HG02884 (cell line): ENCODE results near the gene MRAP2.
"Not testable (repeated sequence)": the region's sequence is repeated elsewhere in the genome, so short reads cannot be mapped to it uniquely, and the experiment has no call there.

Experiments
- ATAC-seq: cut with Tn5 transposase; IDR thresholded peaks from one replicate; pipeline ENCODE4 v1.9.1; 2021; ENCODE audit warnings: mild to moderate bottlenecking, moderate library complexity; ENCODE audit not compliant: unreplicated experiment

MRAP2 gene

DNA sequence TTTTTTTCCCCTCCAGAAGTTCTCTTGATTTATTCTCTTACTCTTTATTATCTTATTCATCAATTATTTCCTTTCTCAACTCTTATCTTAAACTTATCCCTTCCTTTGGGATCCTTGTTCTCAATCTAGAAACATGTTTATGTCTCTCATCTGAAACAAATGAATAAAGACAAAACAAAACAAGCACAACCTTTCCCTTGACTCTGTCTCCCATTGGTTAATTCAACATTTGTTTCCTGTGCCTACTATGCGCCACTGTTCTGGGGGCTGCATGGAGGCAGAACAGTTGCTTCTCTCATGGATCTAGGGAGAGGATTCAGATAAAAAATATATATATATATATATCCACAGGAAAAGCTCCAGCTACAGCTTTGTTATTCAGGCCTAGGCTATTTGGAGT lies 5.2 kb upstream of the MRAP2 start:
- ATAC-seq: no peak

DNA sequence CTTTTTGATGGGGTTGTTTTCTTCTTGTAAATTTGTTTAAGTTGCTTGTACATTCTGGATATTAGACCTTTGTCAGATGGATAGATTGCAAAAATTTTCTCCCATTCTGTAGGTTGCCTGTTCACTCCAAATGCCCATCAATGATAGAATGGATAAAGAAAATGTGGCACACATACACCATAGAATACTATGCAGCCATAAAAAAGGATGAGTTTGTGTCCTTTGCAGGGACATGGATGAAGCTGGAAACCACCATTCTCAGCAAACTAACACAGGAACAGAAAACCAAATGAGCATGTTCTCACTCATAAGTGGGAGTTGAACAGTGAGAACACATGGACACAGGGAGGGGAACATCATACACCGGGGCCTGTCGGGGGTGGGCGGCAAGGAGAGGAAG lies 1.6 kb upstream of the MRAP2 start:
- not testable (repeated sequence) for ATAC-seq

DNA sequence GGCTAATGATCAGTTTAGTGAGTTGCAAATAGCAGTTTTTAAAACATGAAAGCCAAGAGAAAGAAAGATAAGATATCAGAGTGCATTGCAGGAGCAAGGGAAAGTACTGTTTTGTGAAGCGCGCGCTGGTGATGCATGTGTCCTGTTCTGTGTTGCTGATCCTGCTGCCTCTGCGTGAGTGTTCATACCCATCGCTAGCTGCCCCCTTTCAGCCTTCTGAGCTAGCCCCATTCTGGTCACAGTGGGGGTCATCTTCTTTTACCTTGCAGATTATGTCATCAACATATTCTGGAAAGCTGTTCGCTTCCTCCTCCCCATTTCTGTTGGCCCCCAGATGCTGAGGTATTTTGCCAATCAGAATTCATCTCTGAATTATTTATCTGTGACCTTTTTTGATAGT lies 1.9 kb downstream of the MRAP2 start:
- ATAC-seq: no peak

DNA sequence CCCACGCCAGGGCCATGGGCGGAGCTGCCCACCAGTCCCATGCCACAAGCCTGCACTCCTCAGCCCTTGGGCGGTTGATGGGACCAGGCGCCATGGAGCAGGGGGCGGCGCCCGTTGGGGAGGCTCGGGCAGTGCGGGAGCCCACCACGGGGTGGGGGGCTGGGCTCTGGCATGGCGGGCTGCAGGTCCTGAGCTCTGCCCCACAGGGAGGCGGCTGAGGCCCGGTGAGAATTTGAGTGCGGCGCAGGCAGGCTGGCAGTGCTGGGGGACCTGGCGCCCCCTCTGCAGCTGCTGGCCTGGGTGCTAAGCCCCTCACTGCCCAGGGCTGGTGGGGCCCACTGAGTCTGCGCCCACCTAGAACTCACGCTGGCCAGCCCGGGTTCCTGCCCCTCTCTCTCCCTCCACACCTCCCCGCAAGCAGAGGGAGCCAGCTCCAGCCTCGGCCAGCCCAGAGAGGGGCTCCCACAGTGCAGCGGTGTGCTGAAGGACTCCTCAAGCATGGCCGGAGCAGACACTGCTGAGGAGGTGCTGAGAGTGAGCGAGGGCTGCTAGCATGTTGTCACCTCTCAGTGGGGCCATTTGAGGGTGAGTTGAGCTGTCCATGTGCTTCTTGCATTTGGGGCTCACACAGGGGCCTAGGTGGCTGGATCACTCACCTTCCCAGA lies 4.0 kb downstream of the MRAP2 start:
- no peak for ATAC-seq

DNA sequence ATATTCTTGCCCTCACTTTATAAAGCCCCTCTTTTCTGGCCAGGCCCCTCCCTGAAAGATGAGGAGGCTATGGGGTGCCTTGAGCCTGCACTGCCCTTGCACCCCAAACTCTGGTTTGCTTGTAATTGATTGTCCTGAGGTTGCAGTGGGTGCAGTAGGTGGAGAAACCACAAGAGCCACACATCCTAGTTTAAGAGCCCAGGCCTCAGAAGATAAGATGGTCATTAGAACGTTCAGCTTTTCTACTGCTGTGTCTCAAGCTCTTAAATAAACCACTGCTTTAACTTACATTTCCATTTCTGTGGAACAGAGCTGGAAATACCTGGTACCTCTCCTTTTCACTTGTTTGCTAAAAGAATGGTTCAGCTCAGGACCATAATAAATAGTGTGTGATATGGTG lies 9.0 kb downstream of the MRAP2 start:
- no peak for ATAC-seq

DNA sequence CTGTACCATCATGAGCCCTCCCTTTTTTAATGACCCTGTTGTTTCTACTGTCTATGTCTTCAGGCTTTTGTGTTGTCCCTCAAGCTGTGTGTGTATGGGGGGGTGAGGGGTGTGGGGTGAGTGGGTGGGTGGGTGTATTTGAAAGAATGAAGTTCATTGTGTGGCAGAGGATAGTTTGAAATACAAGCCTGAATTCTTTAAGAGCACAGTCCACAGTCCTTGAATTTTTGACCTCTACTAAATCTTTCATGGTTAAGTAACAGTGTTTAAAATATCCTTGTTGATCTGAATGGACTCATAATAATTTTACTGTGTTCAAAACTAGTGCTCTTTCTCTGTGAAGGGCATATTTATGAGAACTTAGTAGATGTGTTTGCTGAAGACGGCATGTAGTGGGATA lies 10.0 kb downstream of the MRAP2 start:
- ATAC-seq: no peak

DNA sequence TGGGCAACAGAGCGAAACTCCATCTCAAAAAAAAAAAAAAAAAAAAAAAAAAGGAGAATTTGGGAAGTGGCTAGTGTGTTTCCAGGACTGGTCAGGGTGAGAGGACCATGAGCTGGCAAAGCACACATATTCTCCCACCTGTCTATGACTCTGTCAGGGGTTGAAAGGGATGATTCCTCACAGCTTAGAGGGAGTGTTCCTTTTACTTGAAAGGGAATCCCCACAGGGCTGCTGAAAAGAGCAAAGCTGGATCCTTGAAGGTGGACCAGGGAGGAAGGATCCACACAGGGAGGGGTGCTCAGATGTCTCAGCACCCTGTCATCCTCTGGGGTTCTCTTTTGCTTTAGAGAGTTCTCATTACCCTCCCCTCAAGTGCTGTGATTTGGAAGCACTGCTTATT lies 13.2 kb downstream of the MRAP2 start:
- ATAC-seq: no peak

DNA sequence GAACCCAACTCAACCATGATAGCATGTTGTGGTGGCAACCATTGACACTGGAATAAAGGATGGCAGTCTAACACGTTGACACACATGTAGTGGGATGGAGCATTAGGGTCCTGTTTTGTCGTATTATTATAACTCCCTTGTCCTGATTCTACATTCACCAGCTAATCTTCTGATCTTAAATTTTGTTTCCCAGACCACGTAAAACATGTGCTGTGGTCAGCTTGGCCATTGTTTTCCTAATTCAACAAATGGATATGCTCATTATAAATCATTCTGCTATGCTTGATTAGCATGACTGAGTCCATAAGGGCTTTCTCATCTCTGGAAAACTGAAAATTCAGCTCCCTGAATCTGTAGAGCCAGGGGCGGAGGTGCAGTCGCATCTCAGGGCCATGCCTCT lies 15.0 kb downstream of the MRAP2 start:
- no peak for ATAC-seq

DNA sequence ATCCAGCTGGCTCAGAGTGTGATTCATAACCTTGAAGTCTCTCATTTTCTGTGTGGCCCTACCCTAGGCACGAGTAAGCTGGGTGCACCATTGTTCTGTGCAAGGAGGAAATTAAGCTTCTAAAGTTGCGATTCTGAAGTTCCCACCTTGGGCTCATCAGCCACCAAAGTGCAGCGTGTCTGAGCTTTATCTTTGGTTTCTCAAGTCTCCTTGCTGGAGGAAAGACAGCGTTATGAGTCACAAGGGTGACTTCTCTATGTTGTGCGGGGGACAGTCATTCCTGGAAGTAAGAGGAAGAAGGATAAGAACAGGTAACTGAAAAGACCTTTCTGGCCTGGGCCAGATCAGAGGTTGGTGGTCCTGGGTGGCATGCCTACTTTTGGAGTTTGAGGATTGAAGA lies 16.8 kb downstream of the MRAP2 start:
- no peak for ATAC-seq

DNA sequence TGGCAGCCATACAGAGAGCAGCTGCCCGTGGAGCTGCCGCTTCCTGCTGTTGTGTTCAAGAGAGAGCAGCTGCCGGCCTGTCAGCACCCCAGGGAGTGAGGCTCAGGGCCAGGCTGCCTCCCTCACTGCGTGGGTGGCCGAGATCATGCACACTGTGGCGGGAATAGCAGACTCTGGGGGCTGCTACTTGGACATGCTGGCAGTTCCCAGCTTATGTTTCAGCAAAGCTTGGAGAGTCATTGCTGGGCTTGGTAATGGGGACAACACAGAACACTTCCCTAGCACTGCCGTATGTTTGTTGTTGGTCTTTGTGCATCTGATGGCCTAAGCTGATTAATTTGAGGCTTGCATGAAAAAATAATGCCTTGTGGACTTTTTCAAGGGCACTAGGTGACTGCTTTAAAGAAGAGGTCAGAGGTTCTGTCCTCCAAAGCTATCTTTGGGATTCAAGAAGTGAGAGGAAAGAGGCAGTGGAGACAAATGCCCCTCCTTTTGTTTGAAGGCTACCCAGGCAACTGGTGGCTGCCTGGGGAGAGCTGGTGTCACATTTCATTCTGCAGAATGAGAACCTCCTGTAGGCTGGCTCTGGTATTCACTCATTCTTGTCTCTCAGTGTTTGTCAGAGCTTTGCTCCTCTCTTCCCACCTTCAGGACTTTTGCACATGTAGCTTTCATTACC lies 18.8 kb downstream of the MRAP2 start:
- no peak for ATAC-seq

DNA sequence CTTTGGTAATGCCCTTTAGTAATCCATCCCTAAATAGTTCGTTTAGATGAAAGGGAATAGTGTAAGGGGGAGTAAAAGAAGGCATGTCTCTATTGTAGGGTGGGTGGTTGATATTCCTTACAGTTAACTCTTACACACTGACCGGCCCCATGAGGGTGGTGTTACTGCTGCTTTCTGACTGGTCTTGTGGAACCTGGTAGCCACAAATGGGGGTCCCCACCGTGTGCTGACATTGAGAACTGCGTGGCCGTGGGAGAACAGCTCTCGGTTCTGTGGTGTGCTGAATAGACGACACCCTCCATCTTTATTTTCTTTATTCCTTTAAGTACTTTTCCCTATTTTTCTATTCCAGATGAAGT lies 19.3 kb downstream of the MRAP2 start:
- ATAC-seq: no peak

DNA sequence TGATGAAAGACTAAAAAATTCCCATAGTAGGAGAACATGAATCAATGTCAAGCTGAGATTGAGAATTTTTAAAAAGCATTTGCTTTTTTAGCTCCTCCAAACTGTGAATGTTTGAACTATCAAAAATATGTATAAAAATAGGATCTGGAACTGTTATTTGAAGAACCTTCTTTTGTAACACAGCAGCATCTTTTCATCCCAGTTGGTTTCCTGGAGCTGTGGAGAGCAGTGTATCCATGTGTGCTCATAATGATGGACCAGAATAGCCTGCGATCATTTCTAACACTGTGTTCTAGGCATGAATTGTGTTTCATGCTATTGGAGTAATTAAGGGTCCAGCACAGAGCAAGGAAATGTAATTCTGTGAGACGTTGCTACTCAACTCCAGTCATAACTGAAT lies 22.1 kb downstream of the MRAP2 start:
- ATAC-seq: no peak

DNA sequence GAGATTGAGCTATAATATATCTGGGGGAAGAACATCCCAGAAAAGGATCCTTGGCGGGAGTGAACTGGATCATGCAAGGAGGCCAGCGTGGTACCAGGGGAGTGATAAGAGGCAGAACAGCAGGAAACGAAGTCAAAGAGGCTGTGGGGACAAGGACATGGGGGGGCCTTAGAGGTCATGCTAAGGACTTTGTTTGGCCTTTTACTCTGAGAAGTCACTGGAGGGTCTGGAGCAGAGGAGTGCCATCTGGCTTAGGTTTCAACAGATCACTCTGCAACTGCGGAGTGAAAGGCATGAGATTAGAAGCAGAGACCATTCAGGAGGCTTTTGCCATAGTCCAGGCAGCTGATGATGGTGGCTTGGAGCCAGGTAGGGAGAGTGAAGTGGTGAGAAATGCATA lies 24.3 kb downstream of the MRAP2 start:
- no peak for ATAC-seq

DNA sequence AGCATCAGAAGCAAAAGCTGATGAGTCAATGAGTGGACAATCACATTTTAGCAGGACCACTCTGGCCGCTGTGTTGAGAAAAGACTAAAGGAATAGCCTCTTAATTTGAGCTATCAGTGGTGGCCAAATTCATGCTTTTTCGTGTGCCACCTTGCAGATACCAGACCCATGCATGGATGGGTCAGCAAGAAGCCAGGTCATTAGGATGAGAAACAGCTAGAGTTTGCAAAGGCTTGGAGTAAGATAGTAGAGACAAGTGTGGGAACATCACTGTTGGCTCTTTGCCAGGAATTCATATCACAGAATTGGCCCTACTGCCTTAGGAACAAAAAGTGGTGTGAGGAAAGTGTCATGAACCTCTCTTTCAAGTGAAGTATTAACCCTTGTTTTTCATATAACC lies 25.5 kb downstream of the MRAP2 start:
- ATAC-seq: no peak

DNA sequence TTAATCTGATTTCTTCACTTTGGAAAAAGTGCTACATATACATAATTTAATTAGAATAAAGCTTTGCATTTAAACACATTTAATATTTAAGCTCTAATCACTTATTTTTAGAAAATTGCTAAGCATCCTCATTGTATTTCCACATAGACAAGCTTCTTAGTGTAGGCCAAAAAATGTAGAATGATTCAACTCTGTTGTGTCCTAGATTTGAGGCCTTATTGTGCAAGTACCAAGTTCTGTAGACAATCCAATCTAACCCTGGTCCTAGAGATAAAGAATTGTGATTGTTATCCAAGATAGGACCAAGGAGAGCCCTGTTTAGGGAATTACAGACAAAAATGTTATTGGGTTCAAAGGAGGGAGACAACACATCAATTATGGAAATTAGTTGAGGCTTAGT lies 27.6 kb downstream of the MRAP2 start:
- ATAC-seq: no peak

DNA sequence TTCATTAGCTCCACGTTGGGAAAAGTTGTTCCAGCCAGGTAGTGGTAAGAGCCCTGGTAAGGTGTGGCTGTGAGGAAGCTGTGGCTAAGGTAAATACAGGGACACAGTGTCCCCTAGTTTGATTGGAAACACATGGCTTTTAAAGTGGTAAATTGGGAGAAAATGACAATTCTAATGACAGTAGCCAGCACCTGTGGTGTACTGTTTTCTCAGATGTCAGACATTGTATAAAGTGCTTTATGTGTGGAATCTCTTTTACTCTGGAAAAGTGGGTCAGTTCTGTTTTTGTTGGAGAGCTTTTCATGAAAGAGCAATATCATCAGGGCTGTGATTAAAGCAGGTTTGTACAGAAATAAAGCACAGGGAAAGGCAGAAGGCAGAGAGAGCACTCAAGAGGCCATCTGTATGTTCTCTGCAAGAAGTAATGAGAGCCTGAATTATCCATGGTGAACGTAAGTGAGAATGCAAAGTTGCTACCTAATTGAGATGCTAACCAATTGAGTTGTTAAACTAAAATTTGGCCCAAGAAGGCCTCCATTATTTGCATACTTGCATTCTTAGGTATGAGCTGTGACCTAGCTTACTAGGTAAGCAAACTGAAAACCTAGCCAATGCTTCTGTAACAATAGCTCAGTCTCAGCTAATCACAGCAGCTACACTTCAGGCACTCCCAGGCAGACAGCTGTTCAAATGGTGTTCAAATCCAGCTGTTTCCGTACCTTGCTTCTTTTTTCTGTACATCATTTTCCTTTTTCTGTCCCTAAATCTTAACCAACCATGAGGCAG lies 28.2 kb downstream of the MRAP2 start:
- no peak for ATAC-seq

DNA sequence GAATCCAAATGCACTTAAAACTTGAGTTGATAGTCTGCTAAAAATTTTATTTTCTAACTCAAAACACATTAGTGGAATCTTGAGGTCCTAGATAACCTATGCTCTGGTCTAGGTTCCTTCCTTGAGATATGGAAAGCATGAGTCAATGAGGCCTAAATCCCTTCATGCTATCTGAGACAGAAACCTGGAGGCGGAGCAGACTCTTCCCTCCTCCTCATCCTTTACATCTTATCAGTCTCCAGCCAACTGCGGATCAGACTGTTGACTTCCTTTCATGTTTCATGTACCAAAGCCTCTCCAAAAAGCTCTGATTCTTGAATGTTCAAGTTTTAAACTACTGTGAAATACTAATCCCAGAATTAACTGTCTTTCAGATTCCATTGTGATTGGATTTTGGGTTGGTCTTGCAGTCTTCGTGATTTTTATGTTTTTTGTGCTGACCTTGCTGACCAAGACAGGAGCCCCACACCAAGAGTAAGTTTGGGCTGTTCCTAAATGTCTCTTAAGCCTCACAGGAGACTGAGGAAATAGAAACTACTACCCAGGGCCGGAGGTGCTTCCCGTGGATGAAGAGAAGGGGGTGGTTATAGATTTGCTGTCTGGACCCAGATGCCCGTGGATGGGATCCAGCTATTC lies 29.1 kb downstream of the MRAP2 start:
- no peak for ATAC-seq

DNA sequence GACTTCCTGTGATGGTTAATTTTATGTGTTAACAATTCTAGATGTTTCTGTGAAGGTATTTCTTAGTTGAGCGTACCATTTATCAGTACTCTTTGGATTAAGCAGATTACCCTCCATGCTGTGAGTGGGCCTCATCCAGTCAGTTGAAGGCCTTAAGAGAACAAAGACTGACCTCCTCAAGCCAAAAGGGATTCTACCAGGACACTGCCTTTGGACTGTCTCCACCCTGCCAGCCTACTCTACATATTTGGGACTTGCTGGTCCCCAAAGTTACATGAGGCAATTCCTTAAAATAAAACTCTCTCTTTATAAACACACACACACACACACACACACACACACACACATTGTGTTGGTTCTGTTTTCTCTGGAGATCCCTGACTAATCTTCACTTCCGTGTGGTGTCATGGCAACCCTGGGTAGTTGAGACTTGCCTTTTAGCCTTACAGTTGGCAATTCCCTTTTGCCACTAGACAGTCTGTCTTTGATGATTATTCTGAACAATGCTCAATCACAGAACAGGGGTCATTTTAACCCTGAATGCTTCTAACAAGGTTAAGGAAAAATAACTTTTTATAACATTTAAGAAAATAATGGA lies 32.2 kb downstream of the MRAP2 start:
- no peak for ATAC-seq

DNA sequence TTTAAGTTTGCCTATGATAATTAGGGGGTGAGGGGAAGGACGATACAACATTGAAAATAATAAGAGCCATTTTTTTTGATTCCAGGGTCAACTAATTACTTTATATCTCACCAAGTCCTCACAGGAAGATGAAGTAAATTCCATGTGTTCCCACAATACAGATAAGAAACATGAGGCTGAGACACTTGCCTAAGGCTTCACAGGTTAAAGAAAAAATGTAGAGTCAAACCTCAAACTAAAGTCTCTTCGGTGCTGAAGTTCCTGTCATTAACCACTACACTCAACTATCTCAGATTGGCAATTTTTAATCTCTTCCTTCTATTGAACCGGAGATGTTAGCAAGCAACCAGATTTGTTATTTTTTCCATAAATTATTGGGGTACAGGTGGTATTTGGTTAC lies 33.0 kb downstream of the MRAP2 start:
- ATAC-seq: no peak

DNA sequence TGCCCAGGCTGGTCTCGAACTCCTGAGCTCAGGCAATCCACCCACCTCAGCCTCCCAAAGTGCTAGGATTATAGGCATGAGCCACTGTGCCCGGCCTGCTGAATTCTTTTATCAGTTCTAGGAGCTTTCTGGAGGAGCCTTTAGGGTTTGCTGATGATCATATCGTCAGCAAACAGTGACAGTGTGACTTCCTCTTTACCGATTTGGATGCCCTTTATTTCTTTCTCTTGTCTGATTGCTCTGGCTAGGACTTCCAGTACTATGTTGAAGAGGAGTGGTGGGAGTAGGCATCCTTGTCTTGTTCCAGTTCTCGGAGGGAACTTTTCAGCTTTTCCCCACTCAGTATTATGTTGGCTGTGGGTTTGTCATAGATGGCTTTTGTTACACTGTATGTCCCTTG lies 35.3 kb downstream of the MRAP2 start:
- not testable (repeated sequence) for ATAC-seq

DNA sequence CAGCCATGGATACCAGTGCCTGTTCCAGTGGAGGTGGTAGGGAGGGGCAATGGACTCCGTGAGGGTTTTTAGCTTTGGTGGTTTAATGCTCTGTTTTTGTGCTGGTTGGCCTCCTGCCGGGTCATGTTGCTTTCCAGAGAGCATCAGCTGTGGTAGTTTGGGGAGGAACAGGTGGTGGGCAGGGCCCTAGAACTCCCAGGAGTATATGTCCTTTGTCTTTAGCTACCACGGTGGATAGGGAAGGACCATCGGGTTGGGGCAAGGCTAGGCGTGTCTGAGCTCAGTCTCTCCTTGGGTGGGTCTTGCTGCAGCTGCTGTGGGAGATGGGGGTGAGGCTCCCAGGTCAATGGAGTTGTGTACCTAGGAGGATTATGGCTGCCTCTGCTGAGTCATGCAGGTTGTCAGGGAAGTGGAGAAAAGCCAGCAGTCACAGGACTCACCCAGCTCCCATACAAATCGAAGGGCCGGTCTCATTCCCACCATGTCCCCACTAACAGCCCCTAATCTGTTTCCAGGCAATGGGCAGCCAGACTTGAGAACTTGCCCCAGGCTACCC lies 38.9 kb downstream of the MRAP2 start:
- no peak for ATAC-seq
